CD1c-positive myeloid dendritic cell (primary cell): ENCODE results near the gene ZNF736.
A peak's percentile ranks its signal among the peaks of the same experiment; 100 is the strongest.
"Not testable (repeated sequence)": the region's sequence is repeated elsewhere in the genome, so short reads cannot be mapped to it uniquely, and the experiment has no call there.

Experiments
- DNase-seq: peaks from one replicate; pipeline ENCODE4 v3.0.0-alpha.2; 2016; ENCODE audit errors: extremely low spot score

ZNF736 gene

GRCh38 chr7:64313740-64314491 lies at the start of gene ZNF736:
ZNF736 (plus strand) TSS chr7:64313961; CDS start chr7:64314151, 190 bp downstream.
- peak; percentile 96 for DNase-seq

- no peak for DNase-seq
These were observed 47.3 kb upstream of the ZNF736 start for GRCh38 chr7:64266341-64266919.

GRCh38 chr7:64277630-64278029 lies 36.1 kb upstream of the ZNF736 start:
- no peak for DNase-seq

GRCh38 chr7:64294701-64295420 lies 18.9 kb upstream of the ZNF736 start:
- DNase-seq: no peak

- not testable (repeated sequence) for DNase-seq
These were observed 16.3 kb upstream of the ZNF736 start for GRCh38 chr7:64297418-64297817.

- no peak for DNase-seq
These were observed 12.9 kb upstream of the ZNF736 start for GRCh38 chr7:64300641-64301405.

- DNase-seq: peak; percentile 95
These were observed 6.3 kb upstream of the ZNF736 start for GRCh38 chr7:64307254-64308015.

GRCh38 chr7:64308016-64308270 lies 5.8 kb upstream of the ZNF736 start:
- no peak for DNase-seq

GRCh38 chr7:64310426-64310825 lies 3.3 kb upstream of the ZNF736 start:
- no peak for DNase-seq

- no peak for DNase-seq
These were observed 935 bp upstream of the ZNF736 start for GRCh38 chr7:64312826-64313225.

GRCh38 chr7:64314566-64314965 lies 805 bp downstream of the ZNF736 start:
- no peak for DNase-seq

GRCh38 chr7:64316031-64316742 lies 2.4 kb downstream of the ZNF736 start:
- not testable (repeated sequence) for DNase-seq

GRCh38 chr7:64320547-64321513 lies 7.1 kb downstream of the ZNF736 start:
- DNase-seq: peak; percentile 16

- DNase-seq: not testable (repeated sequence)
These were observed 10.4 kb downstream of the ZNF736 start for GRCh38 chr7:64324166-64324565.

- DNase-seq: not testable (repeated sequence)
These were observed 35.0 kb downstream of the ZNF736 start for GRCh38 chr7:64348713-64349210.

GRCh38 chr7:64359543-64359942 lies 45.8 kb downstream of the ZNF736 start:
- no peak for DNase-seq

GRCh38 chr7:64371116-64371515 lies 57.4 kb downstream of the ZNF736 start:
- no peak for DNase-seq

- no peak for DNase-seq
These were observed 59.3 kb downstream of the ZNF736 start for GRCh38 chr7:64373017-64373416.

- DNase-seq: no peak
These were observed 86.6 kb downstream of the ZNF736 start for GRCh38 chr7:64400401-64400800.
